ENCODE data around the gene EPHB3.

The EPHB3 gene

GRCh38 chr3:184543256-184543655 lies 18.3 kb upstream of the EPHB3 start:
- DNase-seq = no peak

- DNase-seq = peak in 53 of 58 donors; percentile 11 to 86 (median 55)
Observed at GRCh38 chr3:184543843-184544512, 17.6 kb upstream of the EPHB3 start.

- DNase-seq = no peak
Observed at GRCh38 chr3:184544513-184544861, 17.1 kb upstream of the EPHB3 start.

- no peak for DNase-seq
Observed at GRCh38 chr3:184545769-184546168, 15.8 kb upstream of the EPHB3 start.

GRCh38 chr3:184546252-184546651 lies 15.3 kb upstream of the EPHB3 start:
- peak in 5 of 58 donors; percentile 21 to 36 (median 30) for DNase-seq

- DNase-seq = peak in 32 of 58 donors; percentile 13 to 77 (median 41)
Observed at GRCh38 chr3:184549796-184550577, 11.6 kb upstream of the EPHB3 start.

GRCh38 chr3:184551103-184551502 lies 10.5 kb upstream of the EPHB3 start:
- DNase-seq = no peak

- no peak for DNase-seq
Observed at GRCh38 chr3:184551614-184552256, 9.8 kb upstream of the EPHB3 start.

- DNase-seq = no peak
Observed at GRCh38 chr3:184552296-184552695, 9.3 kb upstream of the EPHB3 start.

GRCh38 chr3:184552863-184553262 lies 8.7 kb upstream of the EPHB3 start:
- DNase-seq = no peak

GRCh38 chr3:184553385-184553784 lies 8.2 kb upstream of the EPHB3 start:
- DNase-seq = peak in 48 of 58 donors; percentile 5 to 84 (median 55)

GRCh38 chr3:184554461-184554860 lies 7.1 kb upstream of the EPHB3 start:
- DNase-seq = no peak

- peak in 1 of 58 donors; percentile 34 for DNase-seq
Observed at GRCh38 chr3:184556582-184557347, 4.8 kb upstream of the EPHB3 start.

GRCh38 chr3:184557348-184557950 lies 4.1 kb upstream of the EPHB3 start:
- no peak for DNase-seq

- DNase-seq = no peak
Observed at GRCh38 chr3:184558726-184559125, 2.9 kb upstream of the EPHB3 start.

GRCh38 chr3:184559336-184559735 lies 2.2 kb upstream of the EPHB3 start:
- no peak for DNase-seq

- no peak for DNase-seq
Observed at GRCh38 chr3:184560531-184560930, 1.1 kb upstream of the EPHB3 start.

- DNase-seq = peak in 2 of 58 donors; percentile 48 to 70
Observed at GRCh38 chr3:184561913-184562877, 610 bp downstream of the EPHB3 start.

GRCh38 chr3:184562878-184563560 lies 1.4 kb downstream of the EPHB3 start:
- DNase-seq = peak in 44 of 58 donors; percentile 6 to 63 (median 40)
